Endothelial cell of umbilical vein (primary cell): Measurements from ENCODE around the gene ARID3B. TPM values are rescaled to one million over a fixed set of nuclear protein-coding genes. Genes with fewer than 3 reads are reported as not detected.

Source experiments
- BruUV-seq: library from RNA; stranded (reverse); fragments of 400-500 nt; replicated peaks from 2 replicates; lab custom pipeline; 2021; lab: Mats Ljungman, UMichigan
- CTCF ChIA-PET: fragments of 300-600, 350-600 bp; sonication (Branson Sonifier 250); formaldehyde crosslinking; loops from one replicate; lab custom pipeline; 2021; ENCODE audit warnings: antibody characterized with exemption, inconsistent platforms; lab: Charles Lee
- POLR2A ChIA-PET: fragments of 300-600, 350-600 bp; sonication (Branson Sonifier 250); formaldehyde crosslinking; loops from one replicate; lab custom pipeline; 2021; ENCODE audit warnings: antibody characterized with exemption, inconsistent platforms; lab: Charles Lee
- DNase-seq: peaks from one replicate; pipeline ENCODE4 v3.0.0-alpha.2; 2011; ENCODE audit warnings: low read depth, low spot score
- FAIRE-seq: peaks from 2 replicates; lab custom pipeline; 2011; peaks lifted over from hg19 to GRCh38; lab: Jason Lieb, UNC
- H2AFZ ChIP-seq: 2 replicates; pipeline ENCODE4 v1.6.0; 2012; ENCODE audit warnings: low read depth, low read length, control low read depth, inconsistent platforms
- H3K27ac ChIP-seq: 2 replicates; pipeline ENCODE4 v1.5.1; 2011; ENCODE audit warnings: low read depth, mild to moderate bottlenecking, control low read depth, low read length, moderate library complexity; ENCODE audit not compliant: insufficient read depth
- H3K27me3 ChIP-seq, 2 experiments: 2 replicates each; pipeline versions ENCODE4 v1.6.0 to v1.6.1; 2011; ENCODE audit warnings: low read length in 2 of 2, mixed read lengths in 1 of 2; ENCODE audit not compliant: control insufficient read depth in 2 of 2, insufficient read depth in 2 of 2
- H3K36me3 ChIP-seq, 2 experiments: 2 replicates in 1 of 2; 3 replicates in 1 of 2; pipeline ENCODE4 v1.5.1; 2011; ENCODE audit warnings: low read length in 2 of 2, mild to moderate bottlenecking in 1 of 2, moderate library complexity in 1 of 2; ENCODE audit not compliant: control insufficient read depth in 2 of 2, insufficient read depth in 2 of 2; ENCODE audit errors: extremely low read depth in 1 of 2
- H3K4me1 ChIP-seq: 3 replicates; pipeline ENCODE4 v1.5.1; 2011; ENCODE audit warnings: mild to moderate bottlenecking, low read length; ENCODE audit not compliant: control insufficient read depth, insufficient read depth; ENCODE audit errors: extremely low read depth
- H3K4me2 ChIP-seq: 2 replicates; pipeline ENCODE4 v1.6.1; 2011; ENCODE audit warnings: low read length, control low read depth, mixed read lengths; ENCODE audit not compliant: insufficient read depth
- H3K4me3 ChIP-seq, 3 experiments: fragments of 200-600 bp in 1 of 3; sonication (generic), shearing (Covaris generic) in 1 of 3; replicated peaks in 1 of 3; 2 replicates each; pipeline ENCODE4 v1.5.1; 2011 to 2016; ENCODE audit warnings: control low read depth in 3 of 3, low read length in 3 of 3, mild to moderate bottlenecking in 2 of 3, inconsistent platforms in 1 of 3, low read depth in 1 of 3, moderate library complexity in 1 of 3; ENCODE audit not compliant: insufficient read depth in 1 of 3
- H3K79me2 ChIP-seq: 2 replicates; pipeline ENCODE4 v1.6.0; 2012; ENCODE audit warnings: low read length, inconsistent platforms; ENCODE audit not compliant: control insufficient read depth, insufficient read depth
- H3K9ac ChIP-seq: replicated peaks from 2 replicates; pipeline ENCODE3; 2011; ENCODE audit warnings: low read length, control low read depth; ENCODE audit not compliant: insufficient read depth; ENCODE audit errors: extremely low read depth
- H3K9me1 ChIP-seq: replicated peaks from 3 replicates; pipeline ENCODE4 v1.6.0; 2011; ENCODE audit warnings: mild to moderate bottlenecking, low read length; ENCODE audit not compliant: control insufficient read depth, insufficient read depth; ENCODE audit errors: extremely low read depth
- H3K9me3 ChIP-seq: replicated peaks from 2 replicates; pipeline ENCODE4 v1.5.1; 2012; ENCODE audit warnings: low read length, inconsistent platforms; ENCODE audit not compliant: control insufficient read depth, insufficient read depth
- H4K20me1 ChIP-seq: replicated peaks from 2 replicates; pipeline ENCODE3; 2011; ENCODE audit warnings: mild to moderate bottlenecking, low read length; ENCODE audit not compliant: control insufficient read depth, insufficient read depth; ENCODE audit errors: extremely low read depth
- FOS ChIP-seq: IDR thresholded peaks from 2 replicates; pipeline ENCODE4 v1.6.1; 2011; ENCODE audit warnings: mild to moderate bottlenecking, low read length, moderate library complexity, borderline replicate concordance; ENCODE audit not compliant: insufficient read depth
- GATA2 ChIP-seq: IDR thresholded peaks from 2 replicates; pipeline ENCODE4 v1.7.0; 2011; ENCODE audit warnings: low read depth, mild to moderate bottlenecking, moderate library complexity, mixed read lengths, low read length; ENCODE audit not compliant: insufficient read length, insufficient read depth
- MYC ChIP-seq: IDR thresholded peaks from one replicate; pipeline ENCODE4 v1.6.1; 2011; ENCODE audit warnings: mild to moderate bottlenecking, low read depth, low read length
- POLR2A ChIP-seq: IDR thresholded peaks from 2 replicates; pipeline ENCODE4 v1.6.1; 2012; ENCODE audit warnings: low read depth, mild to moderate bottlenecking, control low read depth, low read length
- POLR2AphosphoS5 ChIP-seq: IDR thresholded peaks from 2 replicates; pipeline ENCODE4 v1.6.1; 2012; ENCODE audit warnings: low read depth, mild to moderate bottlenecking, control low read depth, low read length, moderate library complexity; ENCODE audit not compliant: insufficient read depth
- dilution Hi-C: fragments of 300-500 bp; cut with MboI; formaldehyde crosslinking; loops from one replicate; pipeline ENCODE4 v1.15.0; 2019; ENCODE audit warnings: low sequenced_read_pairs; ENCODE audit not compliant: extremely low pct_ligation_motif_present
- intact Hi-C: fragments of 100-400 bp; cut with micrococcal nuclease; formaldehyde crosslinking; loops from one replicate; pipeline ENCODE4 v1.10.0; 2022
- polyA plus RNA-seq, 4 experiments: library from polyadenylated mRNA; depleted of rRNA in 3 of 4; stranded (reverse) in 3 of 4; unstranded in 1 of 4; fragments of >200 nt; gene quantifications; 2 replicates each; pipeline versions ENCODE4 v1.2.1 to v1.2.3, GENCODE V29; 2011 to 2012; ENCODE audit warnings: missing spikeins in 1 of 4
- total RNA-seq: library from RNA; stranded (reverse); gene quantifications from 2 replicates; pipeline ENCODE4 v1.2.3, GENCODE V29; 2021
- TF ChIP-seq, protein P1 (sequence below): IDR thresholded peaks from 2 replicates; pipeline ENCODE4 v1.6.1; 2011; ENCODE audit not compliant: insufficient read depth, insufficient read length
- TF ChIP-seq, protein P2 (sequence below), 2 donors: IDR thresholded peaks; 1 replicate in 1 of 2; 2 replicates in 1 of 2; pipeline ENCODE4 v1.5.1; 2011; ENCODE audit warnings: low read length in 2 of 2, mild to moderate bottlenecking in 2 of 2, moderate library complexity in 2 of 2, control low read depth in 1 of 2, inconsistent platforms in 1 of 2, low read depth in 1 of 2; ENCODE audit not compliant: insufficient read depth in 1 of 2; ENCODE audit errors: extremely low read depth in 1 of 2

The ARID3B gene
- total and polyA plus RNA-seq, 2 donors (not counting 3 experiments of a cell fraction or from before 2014, with no cell fraction given), result 6.2 to 10.0 TPM

DNA sequence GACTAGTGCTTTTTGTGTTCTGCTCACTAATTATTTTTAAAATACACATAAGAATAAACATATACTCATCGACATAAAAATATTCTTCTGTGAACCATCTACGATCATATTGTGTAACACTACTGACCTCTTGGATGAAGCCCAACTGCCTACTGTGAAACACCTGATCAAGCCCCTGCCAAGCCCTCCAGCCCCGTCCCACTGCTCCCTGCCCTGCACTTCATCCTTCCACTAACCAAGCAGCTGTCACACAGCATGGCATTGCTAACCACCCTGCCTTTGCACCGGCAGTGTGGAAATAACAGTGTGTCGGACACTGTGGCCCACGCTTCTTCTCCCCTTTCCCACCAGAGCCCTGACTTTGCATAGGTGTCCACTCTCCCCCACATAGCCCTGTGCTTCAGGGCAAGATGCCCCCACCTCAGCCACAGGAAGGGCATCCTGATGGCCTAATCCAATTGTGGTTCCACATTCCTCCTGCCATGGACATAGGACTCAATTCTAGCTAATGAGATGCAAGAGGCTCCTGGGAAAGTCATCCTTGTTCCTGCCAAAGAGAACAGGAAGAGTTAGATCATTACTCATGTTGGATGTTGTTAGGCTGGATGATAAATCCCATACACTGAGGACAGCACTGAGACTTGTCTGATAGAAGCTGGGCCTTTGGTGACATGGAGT, 35.0 kb upstream of the ARID3B start:
- Histone ChIP-seq H3K27me3 (no peaks in the 10 kb centered on the region), H3K27ac (no peak overlapping the region), H3K4me1 (peaks cover 4% of the 10 kb centered on the region), H3K9ac (no peak overlapping the region), H3K79me2 (no peaks in the 10 kb centered on the region), H3K36me3 (no peaks in the 10 kb centered on the region), H3K9me1 (no peaks in the 10 kb centered on the region), H3K9me3 (no peaks in the 10 kb centered on the region), H3K4me2 (no peak overlapping the region), H3K4me3 (no peak overlapping the region), H2AFZ (no peak overlapping the region), H4K20me1 (no peaks in the 10 kb centered on the region)
- dilution Hi-C loops (no loop called here), intact Hi-C loops (no loop called here)
- ChIA-PET POLR2A (no interaction called here), CTCF (interaction anchor here (0.7 kb wide), 1 partner anchor 67 kb away, joined by 3 read pairs; no protein-coding TSS in a partner anchor)
- FAIRE-seq, result peak; percentile 82
- DNase-seq, result no peak
- TF ChIP-seq POLR2AphosphoS5 (no peak), FOS (peak; percentile 27)
- TF ChIP-seq, protein P1, sequence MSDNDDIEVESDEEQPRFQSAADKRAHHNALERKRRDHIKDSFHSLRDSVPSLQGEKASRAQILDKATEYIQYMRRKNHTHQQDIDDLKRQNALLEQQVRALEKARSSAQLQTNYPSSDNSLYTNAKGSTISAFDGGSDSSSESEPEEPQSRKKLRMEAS, result no peak
- no TSS peak for BruUV-seq

DNA sequence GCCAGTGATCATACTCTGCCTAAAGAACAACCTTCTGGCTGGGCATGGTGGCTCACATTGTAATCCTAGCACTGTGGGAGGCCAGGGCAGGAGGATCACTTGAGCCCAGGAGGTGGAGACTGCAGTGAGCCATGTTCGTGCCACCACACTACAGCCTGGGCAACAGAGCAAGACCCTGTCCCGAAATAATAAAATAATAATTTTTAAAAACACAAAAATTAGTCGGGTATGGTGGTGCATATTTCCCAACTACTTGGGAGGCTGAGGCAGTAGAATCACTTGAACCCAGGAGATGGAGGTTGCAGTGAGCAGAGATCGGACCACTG, 34.5 kb upstream of the ARID3B start:
- H3K9me3 ChIP-seq, result no peaks in the 10 kb centered on the region
- peaks cover 7% of the 10 kb centered on the region for H3K4me1 ChIP-seq
- no TSS peak for BruUV-seq
- no peaks in the 10 kb centered on the region for H3K9me1 ChIP-seq
- intact Hi-C loops (no loop called here), dilution Hi-C loops (no loop called here)
- no peaks in the 10 kb centered on the region for H3K79me2 ChIP-seq
- no peak overlapping the region for H3K4me2 ChIP-seq
- DNase-seq, result no peak
- H4K20me1 ChIP-seq, result no peaks in the 10 kb centered on the region
- no peak overlapping the region for H3K9ac ChIP-seq
- POLR2A ChIA-PET, result no interaction called here
- H3K36me3 ChIP-seq, result no peaks in the 10 kb centered on the region
- no peak overlapping the region for H3K27ac ChIP-seq
- TF ChIP-seq MYC, result no peak
- no peak for TF ChIP-seq GATA2
- TF ChIP-seq, protein P2, sequence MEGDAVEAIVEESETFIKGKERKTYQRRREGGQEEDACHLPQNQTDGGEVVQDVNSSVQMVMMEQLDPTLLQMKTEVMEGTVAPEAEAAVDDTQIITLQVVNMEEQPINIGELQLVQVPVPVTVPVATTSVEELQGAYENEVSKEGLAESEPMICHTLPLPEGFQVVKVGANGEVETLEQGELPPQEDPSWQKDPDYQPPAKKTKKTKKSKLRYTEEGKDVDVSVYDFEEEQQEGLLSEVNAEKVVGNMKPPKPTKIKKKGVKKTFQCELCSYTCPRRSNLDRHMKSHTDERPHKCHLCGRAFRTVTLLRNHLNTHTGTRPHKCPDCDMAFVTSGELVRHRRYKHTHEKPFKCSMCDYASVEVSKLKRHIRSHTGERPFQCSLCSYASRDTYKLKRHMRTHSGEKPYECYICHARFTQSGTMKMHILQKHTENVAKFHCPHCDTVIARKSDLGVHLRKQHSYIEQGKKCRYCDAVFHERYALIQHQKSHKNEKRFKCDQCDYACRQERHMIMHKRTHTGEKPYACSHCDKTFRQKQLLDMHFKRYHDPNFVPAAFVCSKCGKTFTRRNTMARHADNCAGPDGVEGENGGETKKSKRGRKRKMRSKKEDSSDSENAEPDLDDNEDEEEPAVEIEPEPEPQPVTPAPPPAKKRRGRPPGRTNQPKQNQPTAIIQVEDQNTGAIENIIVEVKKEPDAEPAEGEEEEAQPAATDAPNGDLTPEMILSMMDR (IDR thresholded peaks at IDR 0.05; ENCODE audit: extremely low read depth in 1 of 2, insufficient read depth in 1 of 2, low read depth in 1 of 2, low read length in 2 of 2), result no peak
- TF ChIP-seq POLR2A, result no peak
- no peak for TF ChIP-seq POLR2AphosphoS5
- TF ChIP-seq, protein P1, result no peak
- no peak for TF ChIP-seq FOS
- CTCF ChIA-PET, result interaction anchor here (0.7 kb wide), 1 partner anchor 68 kb away, joined by 3 read pairs; no protein-coding TSS in a partner anchor
- H3K27me3 ChIP-seq, result no peaks in the 10 kb centered on the region
- FAIRE-seq, result no peak
- no peak overlapping the region for H3K4me3 ChIP-seq
- H2AFZ ChIP-seq, result no peak overlapping the region
